Keratinocyte (primary cell): Measurements from ENCODE around the gene S100A2. TPM values are rescaled to one million over a fixed set of nuclear protein-coding genes. Genes with fewer than 3 reads are reported as not detected.

Experiments
- DNase-seq: peaks from one replicate; pipeline ENCODE4 v3.0.0-alpha.2; 2011; ENCODE audit warnings: low read depth, missing footprints, low spot score
- FAIRE-seq: peaks from 2 replicates; lab custom pipeline; 2011; peaks lifted over from hg19 to GRCh38; lab: Jason Lieb, UNC
- H2AFZ ChIP-seq: 2 replicates; pipeline ENCODE4 v1.6.0; 2012; ENCODE audit warnings: low read length, control low read depth, inconsistent platforms; ENCODE audit not compliant: control insufficient read depth
- H3K27ac ChIP-seq: 2 replicates; pipeline ENCODE4 v1.5.1; 2011; ENCODE audit warnings: low read length; ENCODE audit not compliant: control insufficient read depth, insufficient read depth
- H3K27me3 ChIP-seq: 3 replicates; pipeline ENCODE4 v1.6.0; 2011; ENCODE audit warnings: low read length; ENCODE audit not compliant: control insufficient read depth, insufficient read depth; ENCODE audit errors: extremely low read depth
- H3K36me3 ChIP-seq, 2 experiments: 2 replicates in 1 of 2; 3 replicates in 1 of 2; pipeline ENCODE4 v1.5.1; 2011; ENCODE audit warnings: low read length in 2 of 2, mild to moderate bottlenecking in 1 of 2; ENCODE audit not compliant: control insufficient read depth in 2 of 2, insufficient read depth in 2 of 2; ENCODE audit errors: extremely low read depth in 1 of 2
- H3K4me1 ChIP-seq: 3 replicates; pipeline ENCODE4 v1.5.1; 2011; ENCODE audit warnings: low read length; ENCODE audit not compliant: control insufficient read depth, insufficient read depth; ENCODE audit errors: extremely low read depth
- H3K4me2 ChIP-seq: 3 replicates; pipeline ENCODE4 v1.6.0; 2011; ENCODE audit warnings: low read depth, low read length; ENCODE audit not compliant: control insufficient read depth, insufficient read depth; ENCODE audit errors: extremely low read depth
- H3K4me3 ChIP-seq, 3 experiments: fragments of 200-600 bp in 1 of 3; sonication (generic) in 1 of 3; 2 replicates in 2 of 3; 3 replicates in 1 of 3; pipeline ENCODE4 v1.5.1; 2011 to 2016; ENCODE audit warnings: low read length in 3 of 3, mild to moderate bottlenecking in 3 of 3, control low read depth in 2 of 3, inconsistent platforms in 1 of 3, low read depth in 1 of 3, mixed read lengths in 1 of 3, mixed run types in 1 of 3, moderate library complexity in 1 of 3; ENCODE audit not compliant: control insufficient read depth in 2 of 3, insufficient read depth in 2 of 3; ENCODE audit errors: extremely low read depth in 1 of 3
- H3K79me2 ChIP-seq: 2 replicates; pipeline ENCODE4 v1.6.0; 2012; ENCODE audit warnings: low read length; ENCODE audit not compliant: control insufficient read depth, insufficient read depth
- H3K9ac ChIP-seq: 3 replicates; pipeline ENCODE4 v1.6.0; 2011; ENCODE audit warnings: low read length; ENCODE audit not compliant: control insufficient read depth, insufficient read depth; ENCODE audit errors: extremely low read depth
- H3K9me1 ChIP-seq: 3 replicates; pipeline ENCODE4 v1.6.0; 2011; ENCODE audit warnings: low read length; ENCODE audit not compliant: control insufficient read depth, insufficient read depth; ENCODE audit errors: extremely low read depth
- H3K9me3 ChIP-seq: 2 replicates; pipeline ENCODE4 v1.5.1; 2012; ENCODE audit warnings: low read depth, low read length; ENCODE audit not compliant: control insufficient read depth
- H4K20me1 ChIP-seq: 3 replicates; pipeline ENCODE4 v1.6.0; 2011; ENCODE audit warnings: low read length; ENCODE audit not compliant: control insufficient read depth, insufficient read depth; ENCODE audit errors: extremely low read depth
- EZH2 ChIP-seq: IDR thresholded peaks from one replicate; pipeline ENCODE4 v1.6.1; 2012; ENCODE audit warnings: inconsistent platforms, mild to moderate bottlenecking, low read length, moderate library complexity
- dilution Hi-C: fragments of 300-500 bp; cut with MboI; formaldehyde crosslinking; loops from one replicate; pipeline ENCODE4 v1.7.0; 2020; ENCODE audit warnings: low sequenced_read_pairs; ENCODE audit not compliant: extremely low pct_ligation_motif_present
- polyA plus RNA-seq, 5 experiments: library from polyadenylated mRNA; depleted of rRNA in 3 of 5; stranded (reverse) in 3 of 5; stranded (forward) in 1 of 5; unstranded in 1 of 5; fragments of >200 nt; gene quantifications; 1 replicate in 1 of 5; 2 replicates in 3 of 5; 3 replicates in 1 of 5; pipeline versions ENCODE4 v1.2.1 to v1.2.3, GENCODE V29; 2011 to 2012; ENCODE audit warnings: missing spikeins in 2 of 5, low read depth in 1 of 5, low replicate concordance in 1 of 5
- TF ChIP-seq, protein P1 (sequence below), 3 experiments: IDR thresholded peaks in 1 of 3; conservative IDR thresholded peaks in 1 of 3; optimal IDR thresholded peaks in 1 of 3; 2 replicates in 2 of 3; 3 replicates in 1 of 3; pipeline versions ENCODE3 to v1.5.1; 2011; ENCODE audit warnings: low read length in 3 of 3, mild to moderate bottlenecking in 3 of 3, moderate library complexity in 2 of 3, control low read depth in 1 of 3, inconsistent platforms in 1 of 3; ENCODE audit not compliant: insufficient read depth in 2 of 3; ENCODE audit errors: extremely low read depth in 1 of 3

S100A2 gene
- polyA plus RNA-seq, 1 donor (not counting 4 experiments of a cell fraction or from before 2014, with no cell fraction given), result 12,757 TPM

DNA sequence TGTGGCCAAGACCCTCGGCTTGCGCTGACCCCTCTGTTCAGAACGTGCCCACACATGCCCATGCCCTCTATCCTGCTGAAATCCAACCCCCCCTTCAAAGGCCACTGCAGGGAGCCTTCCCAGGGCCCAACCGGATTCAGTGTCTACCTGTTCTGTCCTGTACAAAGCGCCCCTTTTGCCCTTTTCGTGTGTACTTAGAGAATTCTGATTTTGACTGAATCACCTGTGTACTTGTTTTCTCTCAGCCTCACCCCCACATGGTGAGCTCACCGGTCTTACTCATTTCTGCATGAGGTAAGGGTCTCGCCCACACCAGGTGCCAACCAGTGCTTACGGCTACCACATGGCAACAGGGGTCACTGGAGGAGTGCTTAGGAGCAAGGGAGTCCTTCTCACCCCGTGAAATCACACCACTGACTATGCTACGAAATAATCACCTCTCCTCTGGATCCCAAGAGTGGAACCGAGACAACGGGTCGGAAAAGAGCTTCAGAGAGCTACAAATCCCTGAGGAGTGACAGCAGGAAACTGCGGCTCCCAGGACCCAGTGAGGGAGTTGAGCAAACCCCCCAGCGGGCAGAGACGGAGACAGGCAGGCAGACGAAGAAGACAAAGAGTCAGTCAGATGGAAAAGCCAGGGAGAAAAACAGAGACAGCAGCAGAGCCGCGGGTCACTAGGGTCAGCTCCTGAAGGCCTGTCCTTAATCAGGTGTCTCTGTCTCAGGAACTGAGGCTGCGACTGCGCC lies 2.1 kb upstream of the S100A2 start:
- H3K4me1 ChIP-seq, result peaks cover 41% of the 10 kb centered on the region

DNA sequence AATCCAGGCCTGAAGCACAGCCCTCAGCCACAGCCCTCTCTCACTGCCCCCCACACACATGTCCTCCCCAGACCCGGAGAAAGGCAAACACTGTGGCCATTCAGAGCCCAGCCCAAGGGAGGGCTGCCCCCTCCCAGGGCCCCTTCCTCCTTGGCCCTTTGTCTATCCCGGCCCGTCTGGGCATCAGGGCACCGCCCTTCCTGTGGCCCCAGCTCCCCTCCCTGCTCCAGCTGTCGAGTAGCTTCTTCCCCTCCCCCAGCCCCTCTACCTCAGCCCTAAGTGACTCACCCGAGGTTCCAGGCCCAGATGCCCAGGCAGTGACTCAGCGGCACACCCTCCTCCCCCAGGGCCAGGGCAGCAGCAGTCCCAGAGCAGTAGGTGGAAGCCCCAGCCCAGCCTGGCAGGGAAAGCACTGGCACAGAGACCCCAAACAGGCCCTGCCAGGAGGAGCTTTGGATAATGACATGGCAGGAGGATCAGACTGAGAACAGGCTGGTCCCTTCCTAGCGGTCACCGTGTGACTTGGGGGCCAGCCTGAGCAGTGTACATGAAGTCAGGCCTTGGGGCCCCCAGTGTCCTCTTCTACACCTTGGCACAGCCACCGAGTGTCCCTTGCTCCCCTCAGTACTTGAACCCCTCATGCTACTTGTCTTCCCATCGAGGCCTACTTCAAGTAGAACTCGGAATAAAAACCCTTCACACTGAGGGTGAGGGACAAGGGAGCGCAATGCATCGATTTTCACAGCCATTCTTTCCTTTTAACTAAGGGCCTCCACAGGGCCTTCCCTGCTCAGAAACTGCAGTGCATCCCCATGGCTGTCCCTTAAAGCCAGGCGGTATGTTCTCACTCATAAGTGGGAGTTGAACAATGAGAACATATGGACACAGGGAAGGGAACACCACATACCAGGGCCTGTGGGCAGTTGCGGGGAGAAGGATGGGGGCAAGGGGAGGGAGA lies 1.0 kb upstream of the S100A2 start:
- Histone ChIP-seq H3K4me1 (peaks cover 30% of the 10 kb centered on the region), H3K27me3 (no peaks in the 10 kb centered on the region), H3K27ac (peak overlapping the region; percentile 100), H3K36me3 (peaks cover 14 to 21% of the 10 kb centered on the region in 2 experiments), H3K9me1 (no peaks in the 10 kb centered on the region), H3K9ac (peak overlapping the region; percentile 99), H3K4me3 (peak overlapping the region; percentile 38 to 86 (median 61)), H3K79me2 (peaks cover 21% of the 10 kb centered on the region), H3K9me3 (no peaks in the 10 kb centered on the region), H3K4me2 (peak overlapping the region; percentile 97), H2AFZ (no peak overlapping the region), H4K20me1 (peaks cover 21% of the 10 kb centered on the region)
- DNase-seq (peak; percentile 99), FAIRE-seq (peak; percentile 86)
- dilution Hi-C loops, result no loop called here
- no peak for TF ChIP-seq EZH2
- TF ChIP-seq, protein P1, sequence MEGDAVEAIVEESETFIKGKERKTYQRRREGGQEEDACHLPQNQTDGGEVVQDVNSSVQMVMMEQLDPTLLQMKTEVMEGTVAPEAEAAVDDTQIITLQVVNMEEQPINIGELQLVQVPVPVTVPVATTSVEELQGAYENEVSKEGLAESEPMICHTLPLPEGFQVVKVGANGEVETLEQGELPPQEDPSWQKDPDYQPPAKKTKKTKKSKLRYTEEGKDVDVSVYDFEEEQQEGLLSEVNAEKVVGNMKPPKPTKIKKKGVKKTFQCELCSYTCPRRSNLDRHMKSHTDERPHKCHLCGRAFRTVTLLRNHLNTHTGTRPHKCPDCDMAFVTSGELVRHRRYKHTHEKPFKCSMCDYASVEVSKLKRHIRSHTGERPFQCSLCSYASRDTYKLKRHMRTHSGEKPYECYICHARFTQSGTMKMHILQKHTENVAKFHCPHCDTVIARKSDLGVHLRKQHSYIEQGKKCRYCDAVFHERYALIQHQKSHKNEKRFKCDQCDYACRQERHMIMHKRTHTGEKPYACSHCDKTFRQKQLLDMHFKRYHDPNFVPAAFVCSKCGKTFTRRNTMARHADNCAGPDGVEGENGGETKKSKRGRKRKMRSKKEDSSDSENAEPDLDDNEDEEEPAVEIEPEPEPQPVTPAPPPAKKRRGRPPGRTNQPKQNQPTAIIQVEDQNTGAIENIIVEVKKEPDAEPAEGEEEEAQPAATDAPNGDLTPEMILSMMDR (optimal IDR thresholded peaks at IDR 0.05 in 1 of 3, IDR thresholded peaks at IDR 0.05 in 1 of 3, conservative IDR thresholded peaks at IDR 0.05 in 1 of 3; ENCODE audit: extremely low read depth in 1 of 3, insufficient read depth in 2 of 3, low read length in 3 of 3), result no peak

More for the DNA sequence above, 2.1 kb upstream of the S100A2 start:
- peak; percentile 96 for FAIRE-seq
- Histone ChIP-seq H3K9me1 (no peaks in the 10 kb centered on the region), H3K79me2 (peaks cover 21% of the 10 kb centered on the region), H3K4me3 (peak overlapping the region; percentile 3 to 70 (median 47)), H3K27me3 (no peaks in the 10 kb centered on the region), H3K36me3 (peaks cover 14 to 16% of the 10 kb centered on the region in 2 experiments), H3K9ac (peak overlapping the region; percentile 99), H3K27ac (peak overlapping the region; percentile 100), H2AFZ (no peak overlapping the region), H3K4me2 (peak overlapping the region; percentile 97), H4K20me1 (peaks cover 14% of the 10 kb centered on the region), H3K9me3 (no peaks in the 10 kb centered on the region)
- peak; percentile 100 for DNase-seq
- no peak for TF ChIP-seq EZH2
- TF ChIP-seq, protein P1 (optimal IDR thresholded peaks at IDR 0.05 in 1 of 3, IDR thresholded peaks at IDR 0.05 in 1 of 3, conservative IDR thresholded peaks at IDR 0.05 in 1 of 3; ENCODE audit: extremely low read depth in 1 of 3, insufficient read depth in 2 of 3, low read length in 3 of 3), result no peak
- dilution Hi-C loops, result no loop called here
